GM19397 (cell line): ENCODE measurements around the gene SMARCB1.

Source experiments
- ATAC-seq: cut with Tn5 transposase; IDR thresholded peaks from one replicate; pipeline ENCODE4 v1.9.1; 2021; ENCODE audit warnings: mild to moderate bottlenecking, moderate library complexity; ENCODE audit not compliant: unreplicated experiment

The SMARCB1 gene

GRCh38 chr22:23779731-23780130 lies 7.0 kb upstream of the SMARCB1 start:
- ATAC-seq = no peak

- no peak for ATAC-seq
Observed at GRCh38 chr22:23780146-23780748, 6.5 kb upstream of the SMARCB1 start.

DNA sequence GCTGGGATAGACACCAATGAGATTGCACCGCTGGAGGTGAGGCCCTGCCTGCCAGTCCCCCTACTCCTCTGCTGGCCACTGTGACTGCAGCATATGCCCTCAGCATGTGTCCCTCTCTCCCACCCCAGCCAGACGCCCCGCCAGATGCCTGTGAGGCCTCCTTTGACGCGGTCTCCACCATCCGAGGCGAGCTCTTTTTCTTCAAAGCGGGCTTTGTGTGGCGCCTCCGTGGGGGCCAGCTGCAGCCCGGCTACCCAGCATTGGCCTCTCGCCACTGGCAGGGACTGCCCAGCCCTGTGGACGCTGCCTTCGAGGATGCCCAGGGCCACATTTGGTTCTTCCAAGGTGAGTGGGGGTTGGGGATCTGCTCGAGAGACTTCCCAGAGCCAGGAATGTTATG lies 5.7 kb upstream of the SMARCB1 start:
- no peak for ATAC-seq

GRCh38 chr22:23781511-23782183 lies 5.1 kb upstream of the SMARCB1 start:
- ATAC-seq = no peak

DNA sequence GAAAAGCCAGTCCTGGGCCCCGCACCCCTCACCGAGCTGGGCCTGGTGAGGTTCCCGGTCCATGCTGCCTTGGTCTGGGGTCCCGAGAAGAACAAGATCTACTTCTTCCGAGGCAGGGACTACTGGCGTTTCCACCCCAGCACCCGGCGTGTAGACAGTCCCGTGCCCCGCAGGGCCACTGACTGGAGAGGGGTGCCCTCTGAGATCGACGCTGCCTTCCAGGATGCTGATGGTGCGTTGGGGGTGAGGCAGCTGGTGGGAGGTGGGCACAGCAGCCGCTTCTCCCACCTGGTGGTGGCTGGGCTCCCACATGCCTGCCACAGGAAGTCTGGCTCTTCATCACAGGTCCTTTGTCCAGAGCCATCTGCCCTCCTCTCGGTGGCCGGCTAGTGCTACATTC lies 4.5 kb upstream of the SMARCB1 start:
- ATAC-seq = no peak

DNA sequence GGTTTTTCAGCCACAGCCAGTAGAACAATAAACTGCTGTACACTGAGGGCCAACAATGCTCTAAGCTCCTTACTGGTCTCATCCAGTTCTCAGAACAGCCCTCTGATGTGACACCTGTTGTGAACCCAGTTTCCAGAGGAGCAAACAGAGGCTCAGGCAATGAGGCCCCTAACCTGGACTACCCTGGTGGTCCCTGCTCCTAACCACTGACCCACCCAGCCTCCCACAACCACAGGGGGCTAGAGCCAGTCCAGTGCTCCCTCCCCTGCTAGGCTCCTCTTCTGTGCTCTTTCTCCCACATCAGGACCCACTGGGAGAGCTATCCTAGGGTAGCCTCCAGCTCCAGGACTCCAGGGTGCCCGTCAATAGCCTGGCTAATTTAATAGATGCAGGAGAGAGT lies 4.1 kb upstream of the SMARCB1 start:
- no peak for ATAC-seq

DNA sequence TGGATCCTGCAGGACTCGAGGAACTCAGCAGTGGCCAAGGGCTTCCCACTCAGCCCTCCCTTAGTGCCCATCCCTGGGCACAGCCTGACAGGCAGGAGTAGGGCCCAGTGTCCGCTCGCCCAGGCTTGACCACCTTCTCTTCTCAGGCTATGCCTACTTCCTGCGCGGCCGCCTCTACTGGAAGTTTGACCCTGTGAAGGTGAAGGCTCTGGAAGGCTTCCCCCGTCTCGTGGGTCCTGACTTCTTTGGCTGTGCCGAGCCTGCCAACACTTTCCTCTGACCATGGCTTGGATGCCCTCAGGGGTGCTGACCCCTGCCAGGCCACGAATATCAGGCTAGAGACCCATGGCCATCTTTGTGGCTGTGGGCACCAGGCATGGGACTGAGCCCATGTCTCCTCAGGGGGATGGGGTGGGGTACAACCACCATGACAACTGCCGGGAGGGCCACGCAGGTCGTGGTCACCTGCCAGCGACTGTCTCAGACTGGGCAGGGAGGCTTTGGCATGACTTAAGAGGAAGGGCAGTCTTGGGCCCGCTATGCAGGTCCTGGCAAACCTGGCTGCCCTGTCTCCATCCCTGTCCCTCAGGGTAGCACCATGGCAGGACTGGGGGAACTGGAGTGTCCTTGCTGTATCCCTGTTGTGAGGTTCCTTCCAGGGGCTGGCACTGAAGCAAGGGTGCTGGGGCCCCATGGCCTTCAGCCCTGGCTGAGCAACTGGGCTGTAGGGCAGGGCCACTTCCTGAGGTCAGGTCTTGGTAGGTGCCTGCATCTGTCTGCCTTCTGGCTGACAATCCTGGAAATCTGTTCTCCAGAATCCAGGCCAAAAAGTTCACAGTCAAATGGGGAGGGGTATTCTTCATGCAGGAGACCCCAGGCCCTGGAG lies 3.3 kb upstream of the SMARCB1 start:
- no peak for ATAC-seq

GRCh38 chr22:23784215-23784732 lies 2.5 kb upstream of the SMARCB1 start:
- no peak for ATAC-seq

DNA sequence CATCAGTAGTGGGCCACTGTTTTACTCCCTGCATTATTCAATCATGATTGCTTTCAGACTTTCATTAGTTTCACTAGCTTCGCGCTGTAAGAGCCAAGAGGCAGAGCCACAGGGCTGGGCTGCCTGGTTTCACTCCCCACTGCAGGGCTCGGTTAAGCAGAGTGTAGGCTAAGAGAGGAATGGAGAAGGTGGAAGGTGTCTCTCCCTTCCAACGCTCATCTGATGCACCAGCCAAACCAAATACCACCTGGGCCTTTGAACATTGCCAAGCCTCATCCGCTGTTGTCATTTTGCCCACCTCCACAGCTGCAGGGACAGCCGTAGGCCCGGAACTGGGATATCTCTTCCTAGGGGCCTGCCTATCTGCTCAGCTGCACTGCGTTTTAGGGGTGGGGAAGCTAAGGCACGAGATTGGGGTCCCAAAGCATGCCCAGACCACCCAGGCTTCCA lies 480 bp upstream of the SMARCB1 start:
- ATAC-seq = no peak

DNA sequence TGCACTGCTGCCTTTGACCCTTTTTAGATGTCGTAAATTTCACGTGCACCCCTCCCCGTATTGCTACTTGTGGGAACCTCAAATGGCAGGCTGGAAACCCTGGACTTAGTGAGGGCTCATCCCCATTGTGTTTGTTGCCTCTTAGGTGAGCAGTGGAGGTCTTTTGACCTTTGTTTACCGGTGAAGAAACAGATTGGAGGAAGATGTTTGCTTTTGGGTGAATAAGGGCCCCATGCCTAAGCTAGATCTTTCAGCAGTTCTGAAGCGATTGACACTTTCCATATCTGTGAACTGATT lies 782 bp downstream of the SMARCB1 start:
- ATAC-seq = peak; percentile 18

DNA sequence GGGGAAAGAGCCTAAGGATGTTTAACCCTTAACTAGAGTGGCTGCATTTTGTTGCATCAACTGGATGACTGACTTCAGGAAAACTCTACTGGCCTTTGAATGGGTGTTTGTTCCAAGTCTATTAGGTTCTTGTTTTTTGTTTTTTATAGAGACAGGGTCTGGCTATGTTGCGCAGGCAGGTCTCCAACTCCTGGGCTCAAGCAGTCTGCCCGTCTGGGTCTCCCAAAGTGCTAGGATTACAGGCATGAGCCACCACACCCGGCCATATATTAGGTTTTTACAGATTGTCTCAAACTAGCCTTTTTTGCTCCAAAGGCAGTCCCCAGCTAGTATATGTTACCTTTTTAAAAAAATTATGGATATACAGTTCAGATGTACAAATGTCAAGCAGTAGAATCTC lies 1.1 kb downstream of the SMARCB1 start:
- ATAC-seq = no peak

DNA sequence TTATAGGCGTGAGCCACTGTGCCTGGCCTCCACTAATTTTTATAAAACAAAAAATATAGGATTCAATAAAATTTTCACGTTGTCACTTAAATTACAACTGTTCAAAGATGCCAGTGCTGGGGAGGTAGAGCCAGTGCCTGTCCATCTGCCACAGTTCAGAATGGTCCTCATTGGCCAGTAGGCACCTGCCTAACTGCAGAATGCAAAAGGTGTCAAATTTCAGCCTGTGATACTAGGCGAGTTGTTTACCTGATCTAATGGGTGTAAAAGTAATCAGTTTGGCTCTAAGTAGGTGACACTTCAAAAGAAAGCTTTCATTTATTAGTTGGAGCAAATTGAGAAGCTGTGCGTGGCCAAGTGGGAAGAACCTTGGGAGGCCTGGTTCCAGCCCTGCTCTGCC lies 2.4 kb downstream of the SMARCB1 start:
- ATAC-seq = no peak

GRCh38 chr22:23789638-23790037 lies 2.9 kb downstream of the SMARCB1 start:
- no peak for ATAC-seq

GRCh38 chr22:23790819-23791737 lies 4.3 kb downstream of the SMARCB1 start:
- ATAC-seq = no peak

DNA sequence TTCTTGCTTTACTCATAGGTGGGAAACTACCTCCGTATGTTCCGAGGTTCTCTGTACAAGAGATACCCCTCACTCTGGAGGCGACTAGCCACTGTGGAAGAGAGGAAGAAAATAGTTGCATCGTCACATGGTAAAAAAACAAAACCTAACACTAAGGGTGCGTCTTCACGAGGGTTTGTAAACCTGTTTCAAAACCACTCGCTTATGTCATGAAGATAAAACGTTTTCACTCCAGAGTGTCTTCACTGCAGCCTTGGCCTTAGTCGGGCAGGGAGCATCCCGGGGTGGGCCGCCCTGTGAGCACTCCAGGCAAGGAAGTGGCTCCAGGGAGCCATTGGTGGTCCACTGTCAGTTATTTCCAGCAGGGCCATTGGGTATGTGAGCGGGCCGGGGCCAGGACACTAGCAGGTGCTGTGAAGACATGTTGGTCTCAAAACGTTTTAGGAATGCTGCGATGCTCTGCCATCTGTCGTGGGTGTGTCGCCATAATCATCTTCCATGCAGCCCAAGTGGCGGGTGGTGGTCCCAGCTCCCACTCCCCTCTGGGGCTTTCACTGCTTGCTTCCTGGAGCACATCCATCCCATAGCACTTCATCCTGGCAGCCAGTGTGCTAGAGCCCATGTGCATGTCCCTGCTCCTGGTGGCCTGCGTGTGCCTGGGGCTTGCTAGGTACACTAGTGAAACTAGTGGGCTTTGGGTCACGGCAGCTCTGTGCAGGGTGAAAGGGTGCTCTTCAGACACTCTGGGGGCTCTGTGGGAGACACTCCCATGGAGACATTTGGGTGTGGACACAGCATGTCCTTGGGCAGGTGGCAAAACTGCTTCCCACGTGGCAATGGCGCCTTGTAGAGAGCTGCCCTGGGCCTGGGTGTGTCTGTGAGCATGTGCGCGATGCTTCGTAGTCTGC lies 5.2 kb downstream of the SMARCB1 start:
- no peak for ATAC-seq

DNA sequence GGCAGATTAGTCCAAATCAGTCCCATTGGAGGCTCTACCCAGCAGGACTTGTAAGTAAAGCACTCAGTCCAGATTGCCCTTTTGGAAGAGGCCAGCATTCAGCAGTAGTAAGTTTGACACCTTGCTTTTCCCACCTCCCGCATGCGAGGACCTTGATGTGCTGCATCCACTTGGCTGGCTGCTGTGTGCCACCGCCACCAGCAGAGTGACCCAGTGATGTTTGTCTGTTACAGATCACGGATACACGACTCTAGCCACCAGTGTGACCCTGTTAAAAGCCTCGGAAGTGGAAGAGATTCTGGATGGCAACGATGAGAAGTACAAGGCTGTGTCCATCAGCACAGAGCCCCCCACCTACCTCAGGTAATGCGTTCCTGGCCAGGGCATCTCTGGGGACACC lies 6.6 kb downstream of the SMARCB1 start:
- no peak for ATAC-seq

- ATAC-seq = no peak
Observed at GRCh38 chr22:23796461-23796860, 9.7 kb downstream of the SMARCB1 start.

- ATAC-seq = peak; percentile 65
Observed at GRCh38 chr22:23800297-23801237, 13.8 kb downstream of the SMARCB1 start.
